ENCODE data around the gene CCND3.

The CCND3 gene

DNA sequence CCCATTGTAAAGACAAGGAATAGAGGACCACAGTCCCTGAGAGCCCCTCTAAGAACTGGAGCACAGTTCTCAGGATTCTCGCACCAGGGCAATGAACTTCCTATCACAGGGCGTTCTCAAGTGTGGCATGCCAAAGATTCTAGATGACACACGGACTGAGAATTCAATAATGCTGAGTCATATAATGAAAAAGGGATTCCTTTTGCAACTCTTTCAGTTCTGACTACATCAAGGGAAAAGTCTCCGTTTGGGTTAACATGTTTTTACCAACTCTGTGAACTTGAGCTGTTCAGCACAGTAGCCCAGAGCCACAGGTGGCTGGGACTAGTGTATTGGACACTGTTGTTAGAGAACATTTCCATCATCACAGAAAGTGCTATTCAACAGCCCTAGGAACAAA is 24.1 kb downstream of the CCND3 start:
- no peak for DNase-seq

GRCh38 chr6:41914869-41915530 is 26.6 kb downstream of the CCND3 start:
- no peak for DNase-seq

GRCh38 chr6:41914343-41914742 is 27.3 kb downstream of the CCND3 start:
- no peak for DNase-seq

DNA sequence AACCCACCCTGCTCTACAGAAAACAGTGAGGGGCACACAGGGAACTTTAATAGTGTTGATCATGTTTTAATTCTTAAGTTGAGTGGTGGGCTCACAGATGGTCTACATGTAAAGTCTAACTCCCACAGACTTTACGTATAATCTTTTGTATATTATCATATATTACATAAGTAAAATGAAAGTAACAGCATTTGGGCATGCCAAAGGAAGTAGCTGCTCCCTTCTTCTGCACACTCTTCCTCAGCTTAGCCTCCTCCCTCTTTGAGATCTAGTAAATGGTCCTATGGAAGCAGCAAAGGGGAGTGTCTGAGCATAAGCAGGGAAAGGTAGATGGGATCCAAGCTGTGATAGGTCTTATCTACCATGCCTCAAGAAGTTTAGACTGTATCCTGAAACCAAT is 31.9 kb downstream of the CCND3 start:
- DNase-seq = no peak

DNA sequence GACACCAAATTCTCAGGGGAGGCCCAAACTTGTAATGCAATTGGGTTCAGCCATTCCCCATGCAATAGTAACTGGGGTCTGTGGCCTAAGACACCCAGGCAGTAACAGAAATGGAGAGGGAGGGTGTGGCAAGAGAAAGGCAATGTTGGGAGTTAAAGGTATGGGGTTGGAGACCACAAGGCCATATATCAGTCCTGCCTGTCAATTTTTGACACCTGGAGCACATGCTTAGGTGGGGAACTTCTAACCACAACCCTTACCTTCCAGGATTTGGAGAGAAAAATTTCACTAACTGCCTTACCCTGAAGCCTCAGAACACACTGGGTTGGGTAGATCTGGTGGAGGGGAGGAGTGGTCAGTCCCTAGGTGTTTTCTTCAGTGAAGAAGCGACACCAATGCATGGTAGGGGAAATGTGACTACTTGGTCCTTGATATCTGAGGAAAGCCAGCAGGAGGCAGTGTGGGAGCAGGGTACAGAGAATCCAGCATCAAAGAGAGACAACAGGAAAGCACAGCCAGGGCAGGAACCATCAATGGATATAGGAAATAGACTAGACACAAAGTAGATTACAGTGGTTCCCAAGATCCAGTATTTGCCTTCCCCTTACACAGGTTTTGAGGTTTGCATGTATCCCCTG is 39.6 kb downstream of the CCND3 start:
- peak; percentile 74 for DNase-seq

- DNase-seq = no peak
Measured at GRCh38 chr6:41900861-41901260, 40.7 kb downstream of the CCND3 start.

DNA sequence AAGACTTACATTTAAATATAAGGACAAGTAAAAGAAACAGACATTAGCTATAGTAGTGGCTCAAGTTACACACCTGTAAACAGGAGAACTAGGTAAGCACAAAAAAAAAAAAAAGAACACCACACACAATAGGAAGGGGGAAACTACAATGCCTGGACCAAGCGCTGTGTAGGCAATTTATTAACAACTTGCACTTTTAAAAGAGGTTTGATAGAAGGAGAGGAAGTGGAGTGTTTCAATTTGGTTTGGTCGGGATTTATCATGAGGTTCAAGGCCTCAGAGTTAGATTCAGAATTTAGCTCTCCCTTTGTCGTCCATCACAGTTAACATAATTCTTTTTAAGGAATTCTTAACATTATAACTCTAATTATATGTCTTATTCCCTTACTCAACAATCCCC is 45.3 kb downstream of the CCND3 start:
- no peak for DNase-seq

DNA sequence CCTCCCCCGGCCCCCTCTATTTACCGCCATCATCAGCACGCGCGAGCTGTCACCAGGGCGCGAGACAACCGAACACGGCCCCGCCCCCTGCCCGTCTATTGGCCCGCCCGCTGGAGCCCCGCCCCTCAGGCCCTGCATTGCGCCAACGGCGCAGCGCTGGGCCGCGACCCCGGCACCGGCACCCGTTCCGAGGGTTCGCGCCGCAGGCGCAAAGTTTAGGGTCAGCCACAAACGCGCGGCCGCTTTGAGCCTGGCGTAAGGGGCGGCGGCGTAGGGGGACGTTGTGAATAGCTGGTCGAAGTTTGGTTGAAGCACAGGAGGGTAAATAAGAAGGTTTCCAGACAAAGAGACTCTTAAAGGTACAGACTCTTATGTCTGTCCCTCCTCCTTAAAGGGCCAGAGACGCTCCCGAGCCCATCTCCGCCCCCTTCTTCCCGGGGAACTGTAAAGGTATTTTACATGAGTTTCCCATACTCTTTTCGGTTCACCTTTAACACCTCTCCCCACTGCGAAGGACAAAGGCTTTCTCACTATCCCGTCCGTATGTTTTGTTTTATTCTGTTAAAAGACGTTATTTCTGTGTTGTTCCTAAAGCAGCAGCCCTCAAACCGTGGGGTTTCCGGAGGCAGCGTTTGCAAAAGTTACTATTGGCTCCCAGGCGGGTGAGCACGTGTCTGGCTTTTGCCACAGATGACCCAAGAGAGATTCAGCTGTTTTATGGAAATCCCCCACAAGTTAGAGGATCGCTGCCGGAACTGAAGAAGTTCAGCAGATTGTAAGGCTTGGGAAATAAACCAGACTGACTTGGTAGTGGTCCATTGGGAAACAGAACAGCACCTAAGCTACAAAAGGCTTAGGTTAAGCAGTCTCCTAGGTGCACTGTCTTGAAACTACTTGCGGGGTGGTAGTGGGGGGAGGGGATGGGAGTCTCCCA is 46.0 kb downstream of the CCND3 start, which contains the start of gene USP49:
TSS of gene USP49 (minus strand) at position 76 of the 934 bp plus-strand sequence. CDS start 88,392 bp downstream, outside the sequence.
- peak; percentile 90 for DNase-seq

DNA sequence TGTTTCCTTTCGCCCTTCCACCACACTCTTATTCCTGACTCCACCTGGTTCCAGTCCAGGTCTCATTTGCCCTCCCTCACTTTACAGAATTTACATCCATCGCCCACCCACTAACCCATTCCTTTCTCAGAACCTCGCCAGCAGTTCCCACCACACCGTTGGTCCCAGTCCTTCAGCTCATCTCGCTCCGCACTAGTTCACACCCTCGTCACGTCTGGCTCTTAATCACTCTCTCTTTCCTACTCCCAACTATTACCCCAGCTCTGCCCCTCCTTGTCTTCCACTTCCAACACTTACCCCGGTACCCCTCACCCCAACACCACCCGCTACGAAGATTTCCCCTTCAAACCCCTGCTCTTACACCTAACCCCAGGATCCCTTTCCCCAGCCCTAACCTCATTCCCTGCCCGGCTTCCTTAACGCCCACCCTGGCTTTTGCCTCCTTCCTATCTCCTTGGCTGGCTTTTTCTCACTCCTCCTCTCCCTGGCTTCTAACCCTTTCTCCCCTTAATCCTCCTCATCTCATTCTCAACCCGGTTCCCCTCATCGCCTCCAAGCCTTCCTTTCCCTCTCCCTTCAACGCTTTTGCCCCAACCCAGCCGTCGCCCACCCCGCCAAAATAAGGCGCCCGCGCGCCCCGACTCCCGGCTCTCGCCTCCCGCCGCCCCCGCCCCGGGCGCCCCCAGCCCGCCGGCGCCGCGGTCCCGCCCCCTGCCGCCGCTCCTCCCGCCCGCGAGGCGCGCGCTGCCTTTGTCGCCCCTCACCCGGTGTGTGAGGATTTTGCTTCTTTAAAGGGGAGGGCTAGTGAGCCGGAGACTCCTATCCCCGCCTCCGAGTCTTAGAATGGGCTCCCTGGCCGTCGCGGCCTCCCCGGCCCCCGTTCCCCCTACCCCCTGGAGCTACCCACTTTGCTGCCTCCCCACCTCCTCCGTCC is 47.0 kb downstream of the CCND3 start:
- no peak for DNase-seq

DNA sequence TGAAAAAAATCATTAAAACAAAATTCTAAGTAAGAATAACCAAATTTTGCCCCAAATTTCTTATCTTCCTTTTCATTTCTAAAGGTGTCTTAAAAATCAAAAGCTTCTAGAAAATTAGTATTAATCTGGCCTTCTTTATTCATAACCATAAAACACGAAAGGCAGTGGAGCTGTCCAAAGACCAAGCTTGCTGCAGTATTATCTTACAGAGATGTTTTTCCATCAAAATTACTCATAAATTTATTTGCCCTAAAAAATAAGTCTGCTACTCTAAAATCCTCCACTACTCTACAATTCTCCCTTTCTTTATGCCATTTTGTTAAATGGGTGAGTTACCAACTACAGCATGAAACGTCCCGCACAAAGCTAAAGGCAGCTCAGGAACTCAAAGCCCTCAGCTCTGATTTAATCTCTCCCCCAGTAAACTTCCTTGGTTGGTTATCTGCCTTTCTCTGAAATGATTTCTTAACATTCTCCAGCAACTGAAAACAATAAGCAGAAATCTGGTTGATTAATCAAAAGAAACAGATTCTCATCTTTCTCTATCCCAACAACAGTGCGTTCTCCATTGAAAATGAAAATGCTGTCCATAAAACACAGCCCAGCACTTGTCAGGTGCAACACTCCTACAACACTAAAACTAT is 48.6 kb downstream of the CCND3 start:
- no peak for DNase-seq

DNA sequence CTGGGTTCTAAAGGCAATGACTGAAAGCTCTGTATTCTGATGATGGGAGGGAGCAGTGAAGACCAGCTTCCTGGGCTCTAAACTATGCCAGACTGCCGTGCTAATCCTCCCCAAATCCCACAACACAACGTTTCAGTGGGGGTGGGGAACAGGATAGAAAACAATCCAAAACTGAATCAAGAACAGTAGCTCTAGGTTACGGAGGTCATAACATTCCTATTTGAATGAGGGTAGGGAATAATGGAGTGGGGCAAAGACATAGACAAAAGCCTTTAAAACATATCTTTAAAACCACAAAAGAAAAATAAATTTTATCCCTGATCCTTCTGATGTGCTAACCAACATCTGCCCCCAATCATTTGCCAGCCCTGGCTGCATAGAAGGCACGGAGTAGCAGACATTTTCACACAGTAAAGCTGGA is 54.3 kb downstream of the CCND3 start:
- no peak for DNase-seq

GRCh38 chr6:41885930-41886329 is 55.7 kb downstream of the CCND3 start:
- DNase-seq = no peak

DNA sequence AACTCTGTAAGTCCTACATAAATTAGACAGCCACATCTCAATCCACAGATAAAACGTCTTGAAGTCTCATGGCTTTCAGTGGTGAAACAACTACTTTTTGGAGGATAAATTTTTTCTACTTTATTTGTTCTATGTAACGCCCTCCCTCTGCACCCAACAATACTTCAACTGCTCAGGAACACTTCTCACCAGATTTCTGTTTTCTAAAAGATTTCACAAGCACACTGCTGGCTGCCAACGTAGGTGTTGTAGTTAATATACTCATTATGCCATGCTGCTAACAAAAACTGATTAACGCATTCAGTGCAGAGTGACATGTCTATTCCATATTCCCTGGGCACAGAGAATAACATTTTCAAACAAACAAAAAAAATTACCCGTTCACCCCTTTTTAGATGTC is 56.7 kb downstream of the CCND3 start:
- DNase-seq = no peak

All from CD4-positive, alpha-beta T cell treated with Interleukin-10 for 1 hour (primary cell).